ENCODE data around the gene UAP1L1. TPM values are rescaled to one million over a fixed set of nuclear protein-coding genes. Genes with fewer than 3 reads are reported as not detected.
"Not testable (repeated sequence)": the region's sequence is repeated elsewhere in the genome, so short reads cannot be mapped to it uniquely, and the experiment has no call there.

The UAP1L1 gene
- total RNA-seq: 10 to 100 TPM; 20.2 to 21.9 TPM

GRCh38 chr9:137077010-137077747 lies at the start of gene UAP1L1:
Gene UAP1L1 (plus strand): TSS chr9:137077517. CDS start chr9:137077533, 16 bp downstream.
- Mint-ChIP-seq H3K4me3 (peak within 1 kb of the TSS; percentile 71), H3K27ac (peak within 1 kb of the TSS; percentile 44), H3K27me3 (no peaks in the 10 kb centered on the region), H3K9me3 (no peaks in the 10 kb centered on the region), H3K36me3 (ENCODE audit: low read depth) (peaks cover 14% of the 10 kb centered on the region), H3K4me1 (peaks cover 15% of the 10 kb centered on the region)
- peak; percentile 76 for DNase-seq
- ChIA-PET CTCF (interaction anchor here (0.6 to 3.2 kb wide), 9 partner anchors 8 to 159 kb away, joined by 3 to 29 read pairs (median 6); partner anchors contain the start of genes ABCA2 and MAN1B1), POLR2A (interaction anchor here (1.0 to 3.1 kb wide), 5 partner anchors 9 to 164 kb away, joined by 3 to 35 read pairs (median 4); partner anchors contain the start of genes MAN1B1, SSNA1 and TUBB4B)

- H3K27me3 Mint-ChIP-seq: no peaks in the 10 kb centered on the region
- no peaks in the 10 kb centered on the region for H3K9me3 Mint-ChIP-seq
- peak overlapping the region; percentile 91 for H3K27ac Mint-ChIP-seq
- ChIA-PET POLR2A (interaction anchor here (0.5 to 2.9 kb wide), 10 partner anchors 9 to 301 kb away, joined by 3 to 15 read pairs (median 4); partner anchors contain the start of genes MAN1B1, NPDC1, PAXX and SAPCD2), CTCF (interaction anchor here (0.9 to 9.9 kb wide), 32 partner anchors 9 to 301 kb away, joined by 3 to 149 read pairs (median 8); partner anchors contain the start of genes AJM1, C8G, CLIC3 and FBXW5)
- peaks cover 5% of the 10 kb centered on the region for H3K36me3 Mint-ChIP-seq (ENCODE audit: low read depth)
- peak overlapping the region; percentile 76 for H3K4me3 Mint-ChIP-seq
- H3K4me1 Mint-ChIP-seq: peaks cover 51% of the 10 kb centered on the region
- peak; percentile 76 for DNase-seq
These were observed 48.9 kb upstream of the UAP1L1 start for GRCh38 chr9:137028263-137029057.

- H3K4me3 Mint-ChIP-seq: peak overlapping the region; percentile 76
- no peaks in the 10 kb centered on the region for H3K9me3 Mint-ChIP-seq
- DNase-seq: peak; percentile 79
- H3K27me3 Mint-ChIP-seq: no peaks in the 10 kb centered on the region
- CTCF ChIA-PET: interaction anchor here (0.6 to 9.9 kb wide), 42 partner anchors 9 to 302 kb away, joined by 3 to 149 read pairs (median 5); partner anchors contain the start of genes AJM1, C8G, CLIC3 and FBXW5
- peaks cover 5% of the 10 kb centered on the region for H3K36me3 Mint-ChIP-seq (ENCODE audit: low read depth)
- POLR2A ChIA-PET: interaction anchor here (0.5 to 2.9 kb wide), 14 partner anchors 8 to 496 kb away, joined by 3 to 15 read pairs (median 4); partner anchors contain the start of genes MAN1B1, NPDC1, PAXX and SAPCD2
- peak overlapping the region; percentile 91 for H3K27ac Mint-ChIP-seq
- H3K4me1 Mint-ChIP-seq: peaks cover 57% of the 10 kb centered on the region
These were observed 48.0 kb upstream of the UAP1L1 start for GRCh38 chr9:137029058-137029936.

- H3K4me1 Mint-ChIP-seq: peaks cover 64% of the 10 kb centered on the region
- no peaks in the 10 kb centered on the region for H3K27me3 Mint-ChIP-seq
- POLR2A ChIA-PET: interaction anchor here (1.2 to 2.9 kb wide), 9 partner anchors 8 to 211 kb away, joined by 3 to 15 read pairs (median 5); partner anchors contain the start of genes CLIC3, PAXX and TUBB4B
- no peak for DNase-seq
- H3K4me3 Mint-ChIP-seq: peak overlapping the region; percentile 76
- peak overlapping the region; percentile 91 for H3K27ac Mint-ChIP-seq
- no peaks in the 10 kb centered on the region for H3K9me3 Mint-ChIP-seq
- CTCF ChIA-PET: interaction anchor here (0.6 to 9.9 kb wide), 37 partner anchors 9 to 303 kb away, joined by 3 to 149 read pairs (median 7); partner anchors contain the start of genes AJM1, C8G, CLIC3 and FBXW5
- H3K36me3 Mint-ChIP-seq (ENCODE audit: low read depth): peaks cover 5% of the 10 kb centered on the region
These were observed 47.3 kb upstream of the UAP1L1 start for GRCh38 chr9:137030006-137030405.

GRCh38 chr9:137030538-137031527 lies 46.5 kb upstream of the UAP1L1 start:
- peak overlapping the region; percentile 91 for H3K27ac Mint-ChIP-seq
- no peaks in the 10 kb centered on the region for H3K27me3 Mint-ChIP-seq
- peaks cover 5% of the 10 kb centered on the region for H3K36me3 Mint-ChIP-seq (ENCODE audit: low read depth)
- peak; percentile 69 for DNase-seq
- H3K4me3 Mint-ChIP-seq: peak overlapping the region; percentile 76
- CTCF ChIA-PET: interaction anchor here (1.2 to 9.9 kb wide), 13 partner anchors 11 to 244 kb away, joined by 3 to 149 read pairs (median 8); partner anchors contain the start of genes AJM1, C8G, CLIC3 and FBXW5
- no peaks in the 10 kb centered on the region for H3K9me3 Mint-ChIP-seq
- POLR2A ChIA-PET: interaction anchor here (1.2 to 2.9 kb wide), 7 partner anchors 14 to 224 kb away, joined by 3 to 15 read pairs (median 5); partner anchors contain the start of genes CLIC3, PAXX and RABL6
- peaks cover 70% of the 10 kb centered on the region for H3K4me1 Mint-ChIP-seq

- DNase-seq: no peak
- Mint-ChIP-seq H3K9me3 (no peaks in the 10 kb centered on the region), H3K27me3 (no peaks in the 10 kb centered on the region), H3K36me3 (ENCODE audit: low read depth) (peaks cover 5% of the 10 kb centered on the region), H3K4me1 (peaks cover 64% of the 10 kb centered on the region), H3K27ac (peak within 1 kb of the TSS; percentile 91), H3K4me3 (peak within 1 kb of the TSS; percentile 76)
- ChIA-PET CTCF (interaction anchor here (0.5 to 9.9 kb wide), 6 partner anchors 36 to 305 kb away, joined by 3 to 149 read pairs (median 5); partner anchors contain the start of genes AJM1, C8G, FBXW5 and SAPCD2), POLR2A (interaction anchor here (0.7 to 1.9 kb wide), 4 partner anchors 36 to 225 kb away, joined by 3 to 6 read pairs (median 3); partner anchors contain the start of genes CLIC3, RABL6 and TUBB4B)
These were observed 45.2 kb upstream of the UAP1L1 start, which contains the start of gene FUT7 for GRCh38 chr9:137031904-137032640. Gene FUT7 (minus strand): TSS chr9:137032088. CDS start chr9:137031991, 97 bp downstream.

GRCh38 chr9:137032858-137033257 lies 44.5 kb upstream of the UAP1L1 start:
- ChIA-PET CTCF (interaction anchor here (1.5 to 9.9 kb wide), 5 partner anchors 14 to 306 kb away, joined by 4 to 149 read pairs (median 46); partner anchors contain the start of genes AJM1, C8G, FBXW5 and NPDC1), POLR2A (interaction anchor here (1.0 kb wide), 1 partner anchor 58 kb away, joined by 3 read pairs; no protein-coding TSS in a partner anchor)
- Mint-ChIP-seq H3K4me1 (peaks cover 61% of the 10 kb centered on the region), H3K27ac (peak overlapping the region; percentile 85), H3K27me3 (no peaks in the 10 kb centered on the region), H3K4me3 (peak overlapping the region; percentile 58), H3K36me3 (ENCODE audit: low read depth) (peaks cover 8% of the 10 kb centered on the region), H3K9me3 (no peaks in the 10 kb centered on the region)
- DNase-seq: no peak

- H3K27me3 Mint-ChIP-seq; H3K36me3 Mint-ChIP-seq (ENCODE audit: low read depth); H3K9me3 Mint-ChIP-seq; DNase-seq: not testable (repeated sequence)
- peak overlapping the region; percentile 58 for H3K4me3 Mint-ChIP-seq
- ChIA-PET POLR2A (interaction anchor here (1.3 to 2.6 kb wide), 3 partner anchors 11 to 226 kb away, joined by 3 to 12 read pairs (median 11); partner anchors contain the start of genes RABL6 and TUBB4B), CTCF (interaction anchor here (2.0 to 9.9 kb wide), 6 partner anchors 13 to 243 kb away, joined by 6 to 149 read pairs (median 23); partner anchors contain the start of genes AJM1, C8G, FBXW5 and NPDC1)
- H3K4me1 Mint-ChIP-seq: peaks cover 61% of the 10 kb centered on the region
- H3K27ac Mint-ChIP-seq: peak overlapping the region; percentile 78
These were observed 43.8 kb upstream of the UAP1L1 start for GRCh38 chr9:137033481-137033880.

GRCh38 chr9:137034039-137034708 lies 43.1 kb upstream of the UAP1L1 start:
- POLR2A ChIA-PET: interaction anchor here (0.7 to 2.9 kb wide), 24 partner anchors 9 to 247 kb away, joined by 3 to 13 read pairs (median 5); partner anchors contain the start of genes AJM1, CLIC3, FBXW5 and NPDC1
- Mint-ChIP-seq H3K4me1 (peaks cover 57% of the 10 kb centered on the region), H3K9me3 (no peaks in the 10 kb centered on the region), H3K27me3 (no peaks in the 10 kb centered on the region), H3K4me3 (peak overlapping the region; percentile 64), H3K27ac (peak overlapping the region; percentile 98), H3K36me3 (ENCODE audit: low read depth) (peaks cover 8% of the 10 kb centered on the region)
- no peak for DNase-seq
- CTCF ChIA-PET: interaction anchor here (0.6 to 9.9 kb wide), 42 partner anchors 9 to 307 kb away, joined by 3 to 149 read pairs (median 8); partner anchors contain the start of genes AJM1, C8G, CLIC3 and FBXW5
